ENCODE data around the gene SLC44A1.

Gene SLC44A1

GRCh38 chr9:105483618-105484017, 239.2 kb downstream of the SLC44A1 start:
- POLR2A ChIA-PET: no interaction called here
- no peak for TF ChIP-seq BHLHE40 (IDR thresholded peaks at IDR 0.05; ENCODE audit: borderline replicate concordance)
- no peak for TF ChIP-seq ELF4 (IDR thresholded peaks at IDR 0.05)
- TF ChIP-seq SUZ12 (IDR thresholded peaks at IDR 0.05): no peak
- no peak for TF ChIP-seq TARDBP (IDR thresholded peaks at IDR 0.05)
- no peak for TF ChIP-seq FOXK2 (IDR thresholded peaks at IDR 0.05)
- no peak for TF ChIP-seq FOXM1 (IDR thresholded peaks at IDR 0.05; ENCODE audit: borderline replicate concordance)
- no peak for TF ChIP-seq LEF1 (IDR thresholded peaks at IDR 0.05; ENCODE audit: borderline replicate concordance)
- no peak for TF ChIP-seq FOXA1 (IDR thresholded peaks at IDR 0.05)
- no peak for TF ChIP-seq SP1 (IDR thresholded peaks at IDR 0.05)
- no peak for TF ChIP-seq HDGF (IDR thresholded peaks at IDR 0.05; ENCODE audit: borderline replicate concordance)
- no peak for TF ChIP-seq CTBP1 (IDR thresholded peaks at IDR 0.05; ENCODE audit: borderline replicate concordance)
- TF ChIP-seq L3MBTL2 (conservative IDR thresholded peaks at IDR 0.05): no peak
- DNase-seq (ENCODE audit: extremely low spot score): no peak
- CTCF ChIA-PET: no interaction called here

GRCh38 chr9:105484226-105484625, 239.8 kb downstream of the SLC44A1 start:
- ChIA-PET CTCF (no interaction called here), POLR2A (no interaction called here)
- TF ChIP-seq NFRKB (IDR thresholded peaks at IDR 0.05) (no peak), BHLHE40 (IDR thresholded peaks at IDR 0.05; ENCODE audit: borderline replicate concordance) (no peak), SP1 (IDR thresholded peaks at IDR 0.05) (no peak), FOXA1 (IDR thresholded peaks at IDR 0.05) (no peak), L3MBTL2 (conservative IDR thresholded peaks at IDR 0.05) (no peak), LEF1 (IDR thresholded peaks at IDR 0.05; ENCODE audit: borderline replicate concordance) (no peak), TARDBP (IDR thresholded peaks at IDR 0.05) (no peak), ARNT (IDR thresholded peaks at IDR 0.05) (no peak), FOXM1 (IDR thresholded peaks at IDR 0.05; ENCODE audit: borderline replicate concordance) (no peak), SUZ12 (IDR thresholded peaks at IDR 0.05) (no peak)
- no peak for DNase-seq (ENCODE audit: extremely low spot score)

GRCh38 chr9:105485131-105485530, 240.7 kb downstream of the SLC44A1 start:
- ChIA-PET POLR2A (no interaction called here), CTCF (no interaction called here)
- DNase-seq (ENCODE audit: extremely low spot score): no peak
- TF ChIP-seq FOXA1 (IDR thresholded peaks at IDR 0.05): no peak
- no peak for TF ChIP-seq NFRKB (IDR thresholded peaks at IDR 0.05)
- no peak for TF ChIP-seq SUZ12 (IDR thresholded peaks at IDR 0.05)
- TF ChIP-seq CTBP1 (IDR thresholded peaks at IDR 0.05; ENCODE audit: borderline replicate concordance): no peak
- no peak for TF ChIP-seq TARDBP (IDR thresholded peaks at IDR 0.05)
- no peak for TF ChIP-seq LEF1 (IDR thresholded peaks at IDR 0.05; ENCODE audit: borderline replicate concordance)
- no peak for TF ChIP-seq FOXM1 (IDR thresholded peaks at IDR 0.05; ENCODE audit: borderline replicate concordance)
- TF ChIP-seq L3MBTL2 (conservative IDR thresholded peaks at IDR 0.05): no peak
- TF ChIP-seq ZNF384 (IDR thresholded peaks at IDR 0.05): no peak
- no peak for TF ChIP-seq FOXK2 (IDR thresholded peaks at IDR 0.05)
- TF ChIP-seq ARNT (IDR thresholded peaks at IDR 0.05): no peak
